Measurements from ENCODE around the gene RPL29. TPM values are rescaled to one million over a fixed set of nuclear protein-coding genes. Genes with fewer than 3 reads are reported as not detected.
A peak's percentile ranks its signal among the peaks of the same experiment; 100 is the strongest.

RPL29 gene
- total RNA-seq, 1 experiment from 2014 or later = 995 TPM

DNA sequence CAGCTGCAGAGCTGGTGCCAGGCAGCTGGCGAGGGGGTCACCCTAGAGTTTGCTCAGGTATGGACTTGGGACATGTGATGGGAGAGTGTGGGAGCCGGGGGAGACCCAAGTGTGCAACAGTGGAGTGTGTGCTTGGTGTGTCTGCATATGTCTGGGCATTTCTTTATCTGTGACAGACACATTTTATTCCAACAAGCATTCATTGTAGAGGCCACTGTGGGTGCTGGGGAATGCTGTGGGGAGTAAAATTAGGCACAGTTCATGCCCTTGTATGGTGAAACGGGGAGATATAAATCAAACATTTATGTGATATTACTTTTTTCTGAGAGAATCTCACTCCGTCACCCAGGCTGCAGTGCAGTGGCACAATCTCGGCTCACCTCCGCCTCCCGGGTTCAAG lies 8.1 kb downstream of the RPL29 start:
- no peaks in the 10 kb centered on the region for H3K9me3 Mint-ChIP-seq (ENCODE audit: unreplicated experiment)
- no peaks in the 10 kb centered on the region for H3K9me3 ChIP-seq
- H3K4me3 Mint-ChIP-seq (ENCODE audit: unreplicated experiment) = no peak overlapping the region
- TF ChIP-seq, protein P1, sequence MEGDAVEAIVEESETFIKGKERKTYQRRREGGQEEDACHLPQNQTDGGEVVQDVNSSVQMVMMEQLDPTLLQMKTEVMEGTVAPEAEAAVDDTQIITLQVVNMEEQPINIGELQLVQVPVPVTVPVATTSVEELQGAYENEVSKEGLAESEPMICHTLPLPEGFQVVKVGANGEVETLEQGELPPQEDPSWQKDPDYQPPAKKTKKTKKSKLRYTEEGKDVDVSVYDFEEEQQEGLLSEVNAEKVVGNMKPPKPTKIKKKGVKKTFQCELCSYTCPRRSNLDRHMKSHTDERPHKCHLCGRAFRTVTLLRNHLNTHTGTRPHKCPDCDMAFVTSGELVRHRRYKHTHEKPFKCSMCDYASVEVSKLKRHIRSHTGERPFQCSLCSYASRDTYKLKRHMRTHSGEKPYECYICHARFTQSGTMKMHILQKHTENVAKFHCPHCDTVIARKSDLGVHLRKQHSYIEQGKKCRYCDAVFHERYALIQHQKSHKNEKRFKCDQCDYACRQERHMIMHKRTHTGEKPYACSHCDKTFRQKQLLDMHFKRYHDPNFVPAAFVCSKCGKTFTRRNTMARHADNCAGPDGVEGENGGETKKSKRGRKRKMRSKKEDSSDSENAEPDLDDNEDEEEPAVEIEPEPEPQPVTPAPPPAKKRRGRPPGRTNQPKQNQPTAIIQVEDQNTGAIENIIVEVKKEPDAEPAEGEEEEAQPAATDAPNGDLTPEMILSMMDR (IDR thresholded peaks at IDR 0.05; ENCODE audit: insufficient read depth in 1 of 2, low read depth in 1 of 2, low read length in 1 of 2, severe bottlenecking in 1 of 2, unreplicated experiment in 1 of 2) = no peak
- no peak overlapping the region for H3K4me3 ChIP-seq (ENCODE audit: low read depth, low read length)
- intact Hi-C loops (cut with micrococcal nuclease; ENCODE audit: unreplicated experiment) = no loop called here
- no peak overlapping the region for H3K27ac Mint-ChIP-seq (ENCODE audit: unreplicated experiment)
- H3K36me3 Mint-ChIP-seq (ENCODE audit: insufficient read depth, unreplicated experiment) = peaks cover 50% of the 10 kb centered on the region
- ChIA-PET POLR2A (interaction anchor here (2.1 kb wide), 1 partner anchor 8 kb away, joined by 7 read pairs; the partner anchor contains the start of gene RPL29), CTCF (interaction anchor here (2.4 kb wide), 1 partner anchor 46 kb away, joined by 5 read pairs; the partner anchor contains the start of gene RRP9)
- H3K27me3 Mint-ChIP-seq (ENCODE audit: insufficient read depth, unreplicated experiment) = no peaks in the 10 kb centered on the region
- H3K4me1 Mint-ChIP-seq (ENCODE audit: low read depth, unreplicated experiment) = peaks cover 23% of the 10 kb centered on the region
- H3K36me3 ChIP-seq (ENCODE audit: control insufficient read depth, insufficient read depth, low read length) = peaks cover 3% of the 10 kb centered on the region
- peaks cover 35% of the 10 kb centered on the region for H3K4me1 ChIP-seq
- no peak for DNase-seq
- no peaks in the 10 kb centered on the region for H3K27me3 ChIP-seq (replicated peaks; ENCODE audit: control insufficient read depth, insufficient read depth, low read length)
- BruUV-seq (replicated peaks) = no TSS peak

DNA sequence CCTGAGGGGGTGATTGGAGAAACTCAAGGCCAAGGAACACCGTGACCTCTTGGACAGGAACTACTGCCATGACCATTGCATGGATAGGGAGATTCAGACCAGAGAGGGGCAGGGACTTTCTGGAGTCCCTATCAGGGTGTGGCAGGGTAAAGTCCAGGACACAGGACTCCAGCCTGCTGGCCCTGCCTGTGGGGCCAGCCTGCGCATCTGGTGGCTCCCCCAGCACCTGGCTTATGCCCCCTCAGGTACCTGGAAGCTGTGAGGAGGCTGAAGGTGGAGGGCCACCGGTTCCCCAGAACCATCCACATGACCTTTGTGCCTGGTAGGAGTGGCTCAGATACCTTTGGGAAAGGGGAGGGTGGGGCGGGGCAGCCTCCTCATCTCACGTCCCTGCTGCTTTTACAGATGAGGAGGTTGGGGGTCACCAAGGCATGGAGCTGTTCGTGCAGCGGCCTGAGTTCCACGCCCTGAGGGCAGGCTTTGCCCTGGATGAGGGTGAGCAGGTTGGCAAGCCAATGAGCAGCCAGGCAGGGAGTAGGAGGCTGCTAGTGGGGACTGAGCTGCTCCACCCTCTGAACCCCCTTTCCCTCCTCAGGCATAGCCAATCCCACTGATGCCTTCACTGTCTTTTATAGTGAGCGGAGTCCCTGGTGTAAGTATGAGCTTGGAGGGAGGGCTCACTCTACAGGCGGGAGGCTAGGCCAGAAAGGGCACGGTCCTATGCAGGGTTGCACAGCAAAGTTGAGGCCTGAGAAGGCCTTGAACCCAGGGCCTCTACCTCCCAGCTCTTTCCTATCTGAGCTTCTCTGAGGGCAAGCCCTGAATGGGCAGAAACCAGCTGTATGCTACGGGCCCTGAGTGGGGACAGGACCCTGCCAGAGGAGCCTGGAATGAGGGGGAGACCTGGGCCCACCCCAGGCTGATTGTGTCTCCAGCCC lies 9.4 kb downstream of the RPL29 start:
- CTCF ChIA-PET = interaction anchor here (2.4 kb wide), 1 partner anchor 45 kb away, joined by 5 read pairs; the partner anchor contains the start of gene RRP9
- TF ChIP-seq, protein P1 (IDR thresholded peaks at IDR 0.05; ENCODE audit: insufficient read depth in 1 of 2, low read depth in 1 of 2, low read length in 1 of 2, severe bottlenecking in 1 of 2, unreplicated experiment in 1 of 2) = no peak
- H3K4me3 ChIP-seq (ENCODE audit: low read depth, low read length) = 0 out of 2 replicates have a peak overlapping the region, but pooled peaks have one; percentile 14

DNA sequence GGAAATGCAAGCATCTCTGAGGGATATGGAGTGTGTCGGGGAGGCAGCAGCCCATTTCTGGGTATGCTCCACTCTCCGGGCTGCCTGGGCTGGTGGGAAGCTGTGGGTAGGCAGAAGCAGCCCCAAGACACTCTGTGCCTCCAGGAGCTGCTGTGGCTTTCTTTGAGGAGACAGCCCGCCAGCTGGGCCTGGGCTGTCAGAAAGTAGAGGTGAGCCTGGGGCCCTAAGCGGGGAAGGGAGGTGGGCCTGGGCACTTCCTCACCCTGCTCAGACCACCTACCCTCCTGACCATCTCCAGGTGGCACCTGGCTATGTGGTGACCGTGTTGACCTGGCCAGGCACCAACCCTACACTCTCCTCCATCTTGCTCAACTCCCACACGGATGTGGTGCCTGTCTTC lies 10.6 kb downstream of the RPL29 start:
- POLR2A ChIA-PET = interaction anchor here (0.6 to 0.7 kb wide), 4 partner anchors 19 to 1619 kb away, joined by 3 to 13 read pairs (median 7); no protein-coding TSS in a partner anchor
- H3K4me1 Mint-ChIP-seq (ENCODE audit: low read depth, unreplicated experiment) = peaks cover 23% of the 10 kb centered on the region
- peak overlapping the region; percentile 99 for H3K4me3 Mint-ChIP-seq (ENCODE audit: unreplicated experiment)
- Histone ChIP-seq H3K27me3 (replicated peaks; ENCODE audit: control insufficient read depth, insufficient read depth, low read length) (no peaks in the 10 kb centered on the region), H3K9me3 (no peaks in the 10 kb centered on the region), H3K4me3 (ENCODE audit: low read depth, low read length) (no peak overlapping the region), H3K4me1 (peaks cover 46% of the 10 kb centered on the region), H3K36me3 (ENCODE audit: control insufficient read depth, insufficient read depth, low read length) (peaks cover 3% of the 10 kb centered on the region)
- no peak for DNase-seq
- no peaks in the 10 kb centered on the region for H3K9me3 Mint-ChIP-seq (ENCODE audit: unreplicated experiment)
- peak overlapping the region; percentile 86 for H3K27ac Mint-ChIP-seq (ENCODE audit: unreplicated experiment)
- no TSS peak for BruUV-seq (replicated peaks)
- intact Hi-C loops (cut with micrococcal nuclease; ENCODE audit: unreplicated experiment) = no loop called here
- H3K36me3 Mint-ChIP-seq (ENCODE audit: insufficient read depth, unreplicated experiment) = peaks cover 34% of the 10 kb centered on the region
- TF ChIP-seq, protein P1 (IDR thresholded peaks at IDR 0.05; ENCODE audit: insufficient read depth in 1 of 2, low read depth in 1 of 2, low read length in 1 of 2, severe bottlenecking in 1 of 2, unreplicated experiment in 1 of 2) = no peak
- CTCF ChIA-PET = no interaction called here
- H3K27me3 Mint-ChIP-seq (ENCODE audit: insufficient read depth, unreplicated experiment) = no peaks in the 10 kb centered on the region

More for the DNA sequence above, 9.4 kb downstream of the RPL29 start:
- POLR2A ChIA-PET = interaction anchor here (2.1 kb wide), 1 partner anchor 10 kb away, joined by 7 read pairs; the partner anchor contains the start of gene RPL29
- Mint-ChIP-seq H3K27ac (ENCODE audit: unreplicated experiment) (peak overlapping the region; percentile 90), H3K36me3 (ENCODE audit: insufficient read depth, unreplicated experiment) (peaks cover 42% of the 10 kb centered on the region), H3K27me3 (ENCODE audit: insufficient read depth, unreplicated experiment) (no peaks in the 10 kb centered on the region), H3K4me1 (ENCODE audit: low read depth, unreplicated experiment) (peaks cover 23% of the 10 kb centered on the region), H3K9me3 (ENCODE audit: unreplicated experiment) (no peaks in the 10 kb centered on the region), H3K4me3 (ENCODE audit: unreplicated experiment) (peak overlapping the region; percentile 99)
- BruUV-seq (replicated peaks) = no TSS peak
- peak; percentile 45 to 74 for DNase-seq
- H3K4me1 ChIP-seq = peaks cover 44% of the 10 kb centered on the region
- no peaks in the 10 kb centered on the region for H3K9me3 ChIP-seq
- intact Hi-C loops (cut with micrococcal nuclease; ENCODE audit: unreplicated experiment) = no loop called here
- no peaks in the 10 kb centered on the region for H3K27me3 ChIP-seq (replicated peaks; ENCODE audit: control insufficient read depth, insufficient read depth, low read length)
- H3K36me3 ChIP-seq (ENCODE audit: control insufficient read depth, insufficient read depth, low read length) = peaks cover 3% of the 10 kb centered on the region
